Thoracic aorta endothelial cell (primary cell): ENCODE measurements around the gene SAMD1. TPM values are rescaled to one million over a fixed set of nuclear protein-coding genes. Genes with fewer than 3 reads are reported as not detected.

ENCODE experiments used
- total RNA-seq: library from RNA; depleted of rRNA; stranded (reverse); fragments of >200 nt; gene quantifications from 2 replicates; pipeline ENCODE4 v1.2.3, GENCODE V29; 2012

Gene SAMD1
- total RNA-seq = 26.1 and 31.9 TPM in 2 replicates

DNA sequence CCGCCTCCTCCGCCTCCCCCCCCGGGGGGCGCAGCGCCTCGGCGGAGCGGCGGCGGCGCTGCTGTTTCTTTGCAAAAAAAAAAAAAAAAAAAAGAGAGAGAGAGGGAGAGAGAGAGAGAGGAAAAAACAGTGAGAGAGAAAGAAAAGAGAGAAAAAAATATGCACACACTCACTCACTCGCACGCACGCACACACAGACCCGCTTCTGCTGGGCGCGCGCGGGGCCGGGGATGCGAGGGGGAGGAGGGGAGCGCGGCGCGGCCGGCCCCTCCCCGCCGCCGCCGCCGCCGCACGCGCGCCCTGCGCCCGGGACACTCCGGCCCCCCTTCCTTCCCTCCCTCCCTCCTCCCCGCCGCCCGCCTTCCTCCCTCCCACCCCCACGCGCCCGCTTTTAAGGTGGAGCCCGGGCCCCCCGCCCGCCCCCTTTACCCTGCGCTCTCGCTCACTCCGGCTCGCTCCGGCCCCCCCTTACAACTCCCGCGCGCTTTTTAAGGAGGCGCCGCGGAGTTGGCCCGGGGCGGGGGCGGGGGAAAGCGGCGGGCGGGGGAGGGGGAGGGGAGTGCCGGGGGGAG lies at the start of gene SAMD1:
SAMD1 (minus strand) TSS at position 243 of the 572 bp plus-strand sequence.

DNA sequence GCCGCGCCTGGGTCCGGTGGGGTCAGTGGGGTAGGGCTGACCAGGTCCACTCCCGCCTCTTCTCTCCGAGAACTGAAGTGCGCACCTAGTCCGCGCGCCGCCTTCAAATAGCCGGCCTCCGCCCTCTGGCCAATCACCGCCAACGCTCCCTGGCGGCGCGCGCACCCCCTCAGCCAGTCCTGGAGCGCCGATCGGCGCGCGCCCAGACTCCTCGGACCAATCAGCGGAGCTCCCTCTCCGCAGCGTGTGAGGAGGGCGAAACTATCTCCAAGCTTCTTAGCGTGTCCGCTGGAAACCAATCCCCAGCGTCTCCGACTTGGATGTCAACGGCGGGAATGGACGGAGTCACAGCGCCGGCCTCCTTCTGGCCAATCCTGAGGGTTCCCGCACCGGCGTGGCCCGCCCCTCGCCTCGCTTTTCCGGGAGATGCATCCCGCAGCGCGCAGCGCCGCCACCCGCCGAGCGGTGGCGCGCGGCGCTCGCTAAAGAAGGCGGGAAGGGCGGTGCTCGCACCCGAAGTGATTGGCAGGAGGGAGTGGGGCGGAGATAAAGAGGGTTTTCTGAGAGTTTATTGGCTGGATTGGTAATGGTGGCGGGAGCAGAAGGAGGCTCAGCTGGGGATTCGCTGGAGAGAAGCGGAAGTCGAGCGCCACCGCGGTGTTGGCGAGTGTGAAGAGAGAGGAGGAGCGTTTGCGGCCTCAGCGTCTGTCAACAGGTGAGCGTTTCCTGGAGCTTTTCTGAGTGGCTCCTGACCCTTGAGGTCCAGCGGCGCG lies 46.1 kb upstream of the SAMD1 start, which contains the start of gene ASF1B:
ASF1B (minus strand) TSS at position 81 of the 773 bp plus-strand sequence. CDS start 133 bp downstream, outside the sequence.

DNA sequence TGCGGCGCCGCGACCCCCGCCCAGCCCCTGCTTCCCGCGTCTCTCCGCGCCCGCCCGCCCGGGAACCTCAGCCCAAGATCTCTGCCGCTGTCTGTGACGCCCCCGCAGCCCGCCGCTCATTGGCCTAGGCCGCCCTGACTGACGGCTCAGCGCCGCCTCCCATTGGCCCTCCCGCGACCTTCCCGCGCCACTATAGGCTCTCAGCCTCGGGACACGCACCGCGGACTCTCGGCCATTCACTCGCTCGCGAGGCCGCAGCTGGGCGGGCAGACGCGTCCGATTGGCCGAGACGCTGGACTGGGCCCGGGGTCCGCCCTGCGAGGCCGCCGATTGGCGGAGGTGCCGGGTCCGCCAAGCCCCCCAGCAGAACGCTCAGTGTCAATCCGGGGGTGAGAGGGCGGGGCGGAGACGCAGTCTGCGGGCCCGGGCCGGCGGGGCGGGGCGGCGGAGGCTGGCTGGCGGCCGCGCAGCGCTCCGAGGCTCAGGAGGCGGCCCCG lies 27.2 kb upstream of the SAMD1 start, which contains the start of gene PRKACA:
PRKACA (minus strand) TSS at position 95 of the 497 bp plus-strand sequence. CDS start 215 bp downstream, outside the sequence.

DNA sequence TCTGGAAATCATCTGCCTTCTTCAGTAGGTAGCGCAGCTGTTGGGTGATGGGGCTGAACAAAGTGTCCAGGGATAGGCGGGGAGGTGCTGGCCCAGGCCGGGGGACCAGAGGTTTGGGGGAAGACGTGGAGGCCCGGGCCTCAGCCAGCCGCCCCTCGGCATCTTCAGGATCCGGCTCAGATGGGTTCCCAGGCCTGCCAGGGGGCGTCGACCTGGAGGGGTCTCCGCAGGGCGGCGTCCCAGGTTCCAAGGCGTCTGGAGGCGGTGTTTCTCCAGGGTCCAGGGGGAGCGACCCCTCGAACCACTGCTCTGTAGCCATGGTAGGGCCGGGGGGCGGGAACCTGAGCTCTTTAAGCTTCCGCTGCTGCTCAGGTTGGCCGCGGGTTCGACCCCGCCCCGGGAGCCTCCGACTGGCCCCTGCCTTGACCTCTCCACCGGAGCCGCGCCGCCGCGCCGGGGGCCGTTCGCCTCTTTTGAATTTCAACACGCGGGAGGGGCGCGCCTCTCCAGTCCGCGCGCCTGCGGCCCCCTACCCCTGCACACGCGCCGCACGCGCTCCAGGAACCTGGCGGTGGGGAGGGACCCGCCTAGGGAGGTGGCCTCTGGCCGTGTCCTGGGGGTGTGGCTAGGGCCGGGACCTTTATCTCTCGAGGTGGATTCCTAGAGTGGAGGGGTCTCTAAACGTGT lies 5.1 kb downstream of the SAMD1 start, which contains the start of gene C19orf67:
C19orf67 (minus strand) TSS at position 475 of the 687 bp plus-strand sequence; CDS start at position 319, 156 bp downstream.

DNA sequence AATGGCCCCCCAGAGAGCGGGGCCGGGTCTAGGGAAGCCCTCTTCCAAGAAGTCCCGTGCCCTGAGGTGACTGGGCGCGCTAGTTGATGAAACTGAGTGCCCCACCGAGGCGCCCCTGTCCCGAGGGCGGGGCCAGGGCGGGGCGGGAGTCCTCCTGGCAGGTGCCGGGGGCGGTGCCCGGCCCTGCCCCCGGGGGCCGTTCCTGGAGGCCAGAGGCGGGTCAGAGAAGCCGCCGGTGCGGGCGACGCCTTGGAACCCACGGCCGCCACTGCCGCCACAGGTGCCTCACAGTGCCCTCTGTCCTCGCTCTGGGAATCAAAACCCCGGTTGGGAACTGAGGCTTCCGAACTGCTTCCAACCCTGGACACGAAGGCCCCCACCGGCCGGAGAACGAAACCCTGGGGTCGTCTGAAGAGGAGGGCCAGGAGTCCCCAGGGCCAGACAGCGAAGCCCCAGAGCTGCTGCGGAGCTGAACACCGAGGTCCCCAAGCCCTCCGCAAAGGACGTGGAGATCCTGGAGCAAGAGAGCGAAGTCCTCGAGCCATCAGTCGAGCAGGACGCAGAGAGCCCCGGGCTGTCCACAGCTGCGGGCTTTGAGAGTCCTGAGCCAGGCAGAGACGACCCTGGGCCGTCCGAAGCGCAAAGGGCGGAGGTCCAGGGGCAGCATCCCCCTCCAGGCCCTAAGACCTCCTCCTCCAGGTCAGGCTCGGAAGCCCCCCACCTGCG lies 17.9 kb downstream of the SAMD1 start, which contains the start of gene MISP3:
MISP3 (plus strand) TSS at position 252 of the 726 bp plus-strand sequence. CDS start 524 bp downstream, outside the sequence.

DNA sequence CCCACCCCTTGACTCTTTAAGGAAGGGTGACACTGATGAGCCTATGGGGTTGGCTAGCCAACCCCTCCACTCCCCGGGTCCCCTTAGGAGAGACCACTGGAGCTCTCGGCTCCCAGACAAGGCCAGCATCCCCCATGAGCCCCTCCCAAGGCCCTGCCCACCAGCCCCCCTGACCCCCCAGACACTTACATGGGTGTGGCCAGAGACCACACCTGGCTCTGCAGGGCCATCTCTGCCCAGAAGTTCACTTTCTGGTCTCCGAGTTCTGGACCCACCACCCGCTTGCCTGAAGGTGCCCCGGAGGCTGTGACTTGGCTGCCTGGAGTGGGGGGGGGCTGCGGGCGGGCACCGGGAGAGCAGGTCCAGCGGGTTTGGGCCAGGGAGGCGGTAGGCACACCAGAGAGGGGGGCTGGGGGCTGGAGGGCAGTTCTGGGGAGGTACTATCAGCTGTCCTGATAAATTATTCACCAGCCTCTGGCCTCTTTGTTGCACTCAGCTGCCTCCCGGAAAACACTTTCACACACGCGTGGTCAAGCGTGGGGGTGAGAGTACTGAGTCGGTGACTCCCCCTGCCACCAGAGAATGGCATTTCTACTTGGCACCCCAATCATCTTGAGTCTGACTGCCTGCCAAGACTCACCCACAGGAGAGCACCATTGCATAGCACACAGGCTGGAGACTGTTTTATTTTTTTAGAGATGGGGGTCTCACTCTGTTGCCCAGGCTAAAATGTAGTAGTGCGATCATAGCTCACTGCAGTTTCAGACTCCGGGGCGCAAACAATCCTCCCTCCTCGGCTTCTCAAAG lies 28.6 kb downstream of the SAMD1 start, which contains the start of gene PALM3:
PALM3 (minus strand) TSS at position 326 of the 807 bp plus-strand sequence; CDS start at position 230, 96 bp downstream.

Other genes with a start within 250 kb of the SAMD1 start
- not detected in 2 replicates for gene NANOS3, start 213.6 kb downstream of the SAMD1 start, total RNA-seq
- gene BRME1, start 184.6 kb downstream of the SAMD1 start, total RNA-seq = 0.50 and 0.53 TPM in 2 replicates
- gene CC2D1A, start 184.6 kb downstream of the SAMD1 start, total RNA-seq = 15.7 and 18.5 TPM in 2 replicates
- gene PODNL1, start 152.3 kb downstream of the SAMD1 start, total RNA-seq = 0.22 and 0.53 TPM in 2 replicates
- gene DCAF15, start 138.2 kb downstream of the SAMD1 start, total RNA-seq = 12.2 and 19.0 TPM in 2 replicates
- gene RFX1, start 84.4 kb downstream of the SAMD1 start, total RNA-seq = 3.2 and 6.5 TPM in 2 replicates
- gene RLN3, start 62.6 kb downstream of the SAMD1 start, total RNA-seq = not detected in 2 replicates
- gene IL27RA, start 59.0 kb downstream of the SAMD1 start, total RNA-seq = 3.3 and 8.5 TPM in 2 replicates
- 0.22 TPM in 1 of 2 replicates, not detected in the other for gene PALM3, start 28.7 kb downstream of the SAMD1 start, total RNA-seq
- gene MISP3, start 18.0 kb downstream of the SAMD1 start, total RNA-seq = 0.13 and 0.29 TPM in 2 replicates
- not detected in 2 replicates for gene C19orf67, start 5.0 kb downstream of the SAMD1 start, total RNA-seq
- gene PRKACA, start 27.0 kb upstream of the SAMD1 start, total RNA-seq = 43.4 and 61.5 TPM in 2 replicates
- 22.9 and 31.4 TPM in 2 replicates for gene ASF1B, start 45.8 kb upstream of the SAMD1 start, total RNA-seq
- 2.1 and 2.5 TPM in 2 replicates for gene ADGRL1, start 115.4 kb upstream of the SAMD1 start, total RNA-seq